NCI-H146 (cell line): ENCODE data around the gene ZNF681.
A peak's percentile ranks its signal among the peaks of the same experiment; 100 is the strongest.
"Not testable (repeated sequence)": the region's sequence is repeated elsewhere in the genome, so short reads cannot be mapped to it uniquely, and the experiment has no call there.

Source experiments
- DNase-seq: peaks from one replicate; lab custom pipeline; 2025; lab: John Stamatoyannopoulos, UW

Gene ZNF681

GRCh38 chr19:23758187-23759074 lies at the start of gene ZNF681:
Gene ZNF681, minus strand, starts transcription at chr19:23758891. Its CDS starts 142 bp downstream, at chr19:23758749.
- DNase-seq = peak; percentile 99

- no peak for DNase-seq
Measured at GRCh38 chr19:23804676-23805075, 46.0 kb upstream of the ZNF681 start.

GRCh38 chr19:23802290-23802689 lies 43.6 kb upstream of the ZNF681 start:
- DNase-seq = no peak

GRCh38 chr19:23801803-23802202 lies 43.1 kb upstream of the ZNF681 start:
- no peak for DNase-seq

- DNase-seq = no peak
Measured at GRCh38 chr19:23800868-23801267, 42.2 kb upstream of the ZNF681 start.

GRCh38 chr19:23800271-23800670 lies 41.6 kb upstream of the ZNF681 start:
- no peak for DNase-seq

- DNase-seq = peak; percentile 31
Measured at GRCh38 chr19:23799321-23799720, 40.6 kb upstream of the ZNF681 start.

- no peak for DNase-seq
Measured at GRCh38 chr19:23795462-23795861, 36.8 kb upstream of the ZNF681 start.

GRCh38 chr19:23792784-23793183 lies 34.1 kb upstream of the ZNF681 start:
- no peak for DNase-seq

- no peak for DNase-seq
Measured at GRCh38 chr19:23790641-23791488, 32.2 kb upstream of the ZNF681 start.

GRCh38 chr19:23789246-23789645 lies 30.6 kb upstream of the ZNF681 start:
- DNase-seq = no peak

GRCh38 chr19:23788411-23788810 lies 29.7 kb upstream of the ZNF681 start:
- no peak for DNase-seq

GRCh38 chr19:23787106-23787505 lies 28.4 kb upstream of the ZNF681 start:
- no peak for DNase-seq

GRCh38 chr19:23785982-23786381 lies 27.3 kb upstream of the ZNF681 start:
- no peak for DNase-seq

GRCh38 chr19:23784274-23784673 lies 25.6 kb upstream of the ZNF681 start:
- no peak for DNase-seq

GRCh38 chr19:23783636-23784035 lies 24.9 kb upstream of the ZNF681 start:
- DNase-seq = no peak

GRCh38 chr19:23779645-23780044 lies 21.0 kb upstream of the ZNF681 start:
- DNase-seq = no peak

- DNase-seq = no peak
Measured at GRCh38 chr19:23778566-23778965, 19.9 kb upstream of the ZNF681 start.

GRCh38 chr19:23778036-23778435 lies 19.3 kb upstream of the ZNF681 start:
- DNase-seq = not testable (repeated sequence)

- DNase-seq = no peak
Measured at GRCh38 chr19:23777216-23777615, 18.5 kb upstream of the ZNF681 start.

GRCh38 chr19:23776507-23777205 lies 18.0 kb upstream of the ZNF681 start:
- no peak for DNase-seq

GRCh38 chr19:23774524-23774971 lies 15.9 kb upstream of the ZNF681 start:
- DNase-seq = no peak
